Measurements from ENCODE around the gene IFT122.

IFT122 gene

GRCh38 chr3:129560269-129560787, 120.3 kb downstream of the IFT122 start:
- DNase-seq: peak in 1 of 2 experiments; percentile 15

GRCh38 chr3:129560911-129561594, 121.0 kb downstream of the IFT122 start:
- DNase-seq: peak; percentile 33 to 69

- DNase-seq: no peak
Observed at GRCh38 chr3:129561619-129562248, 121.7 kb downstream of the IFT122 start.

- DNase-seq: no peak
Observed at GRCh38 chr3:129562803-129563202, 122.8 kb downstream of the IFT122 start.

- no peak for DNase-seq
Observed at GRCh38 chr3:129563332-129563731, 123.3 kb downstream of the IFT122 start.

- no peak for DNase-seq
Observed at GRCh38 chr3:129563850-129564535, 124.0 kb downstream of the IFT122 start.

GRCh38 chr3:129564981-129565644, 125.1 kb downstream of the IFT122 start:
- no peak for DNase-seq

- no peak for DNase-seq
Observed at GRCh38 chr3:129565902-129566301, 125.9 kb downstream of the IFT122 start.

GRCh38 chr3:129567176-129567705, 127.2 kb downstream of the IFT122 start:
- DNase-seq: peak; percentile 45 to 73

- no peak for DNase-seq
Observed at GRCh38 chr3:129567939-129568338, 127.9 kb downstream of the IFT122 start.

- DNase-seq: no peak
Observed at GRCh38 chr3:129569856-129570255, 129.8 kb downstream of the IFT122 start.

Measured in NCI-H524 (cell line).